ENCODE results near the gene USP17L12.
"Not testable (repeated sequence)": the region's sequence is repeated elsewhere in the genome, so short reads cannot be mapped to it uniquely, and the experiment has no call there.

Gene USP17L12, protein sequence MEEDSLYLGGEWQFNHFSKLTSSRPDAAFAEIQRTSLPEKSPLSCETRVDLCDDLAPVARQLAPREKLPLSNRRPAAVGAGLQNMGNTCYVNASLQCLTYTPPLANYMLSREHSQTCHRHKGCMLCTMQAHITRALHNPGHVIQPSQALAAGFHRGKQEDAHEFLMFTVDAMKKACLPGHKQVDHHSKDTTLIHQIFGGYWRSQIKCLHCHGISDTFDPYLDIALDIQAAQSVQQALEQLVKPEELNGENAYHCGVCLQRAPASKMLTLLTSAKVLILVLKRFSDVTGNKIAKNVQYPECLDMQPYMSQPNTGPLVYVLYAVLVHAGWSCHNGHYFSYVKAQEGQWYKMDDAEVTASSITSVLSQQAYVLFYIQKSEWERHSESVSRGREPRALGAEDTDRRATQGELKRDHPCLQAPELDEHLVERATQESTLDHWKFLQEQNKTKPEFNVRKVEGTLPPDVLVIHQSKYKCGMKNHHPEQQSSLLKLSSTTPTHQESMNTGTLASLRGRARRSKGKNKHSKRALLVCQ

DNA sequence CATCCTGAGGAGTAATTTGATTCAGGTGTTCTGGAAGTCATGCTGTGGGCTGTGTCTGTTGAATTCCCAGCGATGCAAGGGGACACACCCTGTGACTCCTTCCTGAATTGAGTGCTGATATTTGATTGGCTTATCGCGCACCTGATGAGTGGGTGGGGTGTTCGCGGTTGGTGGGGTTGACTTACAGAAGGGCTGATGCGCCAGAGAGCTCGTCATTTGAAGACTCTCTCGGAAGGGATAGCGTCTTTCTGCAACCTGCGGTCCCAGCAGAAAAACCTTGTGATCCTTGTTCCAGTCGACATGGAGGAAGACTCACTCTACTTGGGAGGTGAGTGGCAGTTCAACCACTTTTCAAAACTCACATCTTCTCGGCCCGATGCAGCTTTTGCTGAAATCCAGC, at the start of gene USP17L12:
Gene USP17L12, plus strand, starts transcription at position 301 of the 400 bp plus-strand sequence. Its CDS starts 0 bp downstream, at position 301.
- not testable (repeated sequence) for H3K27ac ChIP-seq, H3K4me3 ChIP-seq

DNA sequence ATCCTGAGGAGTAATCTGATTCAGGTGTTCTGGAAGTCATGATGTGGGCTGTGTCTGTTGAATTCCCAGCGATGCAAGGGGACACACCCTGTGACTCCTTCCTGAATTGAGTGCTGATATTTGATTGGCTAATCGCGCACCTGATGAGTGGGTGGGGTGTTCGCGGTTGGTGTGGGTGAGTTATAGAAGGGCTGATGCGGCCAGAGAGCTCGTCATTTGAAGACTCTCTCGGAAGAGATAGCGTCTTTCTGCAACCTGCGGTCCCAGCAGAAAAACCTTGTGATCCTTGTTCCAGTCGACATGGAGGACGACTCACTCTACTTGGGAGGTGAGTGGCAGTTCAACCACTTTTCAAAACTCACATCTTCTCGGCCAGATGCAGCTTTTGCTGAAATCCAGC, 9.6 kb upstream of the USP17L12 start, which contains the start of gene USP17L10:
Gene USP17L10, plus strand, starts transcription at position 301 of the 400 bp plus-strand sequence. Its CDS starts 0 bp downstream, at position 301.
- H3K27ac ChIP-seq, H3K4me3 ChIP-seq: not testable (repeated sequence)

DNA sequence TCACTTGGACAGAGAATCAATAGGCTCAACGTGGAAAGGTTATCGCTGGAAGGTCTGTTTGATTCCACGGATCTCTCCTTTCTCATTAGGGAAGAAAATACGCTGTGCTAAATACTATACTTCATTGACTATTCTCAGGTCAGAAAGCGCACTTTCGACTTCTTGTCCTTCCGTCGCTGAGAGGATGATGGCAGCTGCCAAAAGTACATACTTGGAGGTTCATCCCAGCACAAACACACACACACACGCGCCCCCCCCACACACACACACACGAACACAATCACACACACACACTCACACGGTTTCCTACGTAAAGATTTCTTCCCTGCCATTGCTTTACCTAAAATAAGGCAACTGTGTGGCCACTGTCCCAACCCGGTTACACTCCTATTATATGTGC, 5.3 kb upstream of the USP17L12 start:
- H3K4me3 ChIP-seq, H3K27ac ChIP-seq: not testable (repeated sequence)

DNA sequence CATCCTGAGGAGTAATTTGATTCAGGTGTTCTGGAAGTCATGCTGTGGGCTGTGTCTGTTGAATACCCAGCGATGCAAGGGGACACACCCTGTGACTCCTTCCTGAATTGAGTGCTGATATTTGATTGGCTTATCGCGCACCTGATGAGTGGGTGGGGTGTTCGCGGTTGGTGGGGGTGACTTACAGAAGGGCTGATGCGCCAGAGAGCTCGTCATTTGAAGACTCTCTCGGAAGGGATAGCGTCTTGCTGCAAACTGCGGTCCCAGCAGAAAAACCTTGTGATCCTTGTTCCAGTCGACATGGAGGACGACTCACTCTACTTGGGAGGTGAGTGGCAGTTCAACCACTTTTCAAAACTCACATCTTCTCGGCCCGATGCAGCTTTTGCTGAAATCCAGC, 4.8 kb upstream of the USP17L12 start, which contains the start of gene USP17L11:
Gene USP17L11, plus strand, starts transcription at position 301 of the 400 bp plus-strand sequence. Its CDS starts 0 bp downstream, at position 301.
- H3K27ac ChIP-seq, H3K4me3 ChIP-seq: not testable (repeated sequence)

DNA sequence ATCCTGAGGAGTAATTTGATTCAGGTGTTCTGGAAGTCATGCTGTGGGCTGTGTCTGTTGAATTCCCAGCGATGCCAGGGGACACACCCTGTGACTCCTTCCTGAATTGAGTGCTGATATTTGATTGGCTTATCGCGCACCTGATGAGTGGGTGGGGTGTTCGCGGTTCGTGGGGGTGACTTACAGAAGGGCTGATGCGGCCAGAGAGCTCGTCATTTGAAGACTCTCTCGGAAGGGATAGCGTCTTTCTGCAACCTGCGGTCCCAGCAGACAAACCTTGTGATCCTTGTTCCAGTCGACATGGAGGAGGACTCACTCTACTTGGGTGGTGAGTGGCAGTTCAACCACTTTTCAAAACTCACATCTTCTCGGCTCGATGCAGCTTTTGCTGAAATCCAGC, 4.6 kb downstream of the USP17L12 start, which contains the start of gene USP17L13:
Gene USP17L13, plus strand, starts transcription at position 301 of the 400 bp plus-strand sequence. Its CDS starts 0 bp downstream, at position 301.
- H3K4me3 ChIP-seq: not testable (repeated sequence)

DNA sequence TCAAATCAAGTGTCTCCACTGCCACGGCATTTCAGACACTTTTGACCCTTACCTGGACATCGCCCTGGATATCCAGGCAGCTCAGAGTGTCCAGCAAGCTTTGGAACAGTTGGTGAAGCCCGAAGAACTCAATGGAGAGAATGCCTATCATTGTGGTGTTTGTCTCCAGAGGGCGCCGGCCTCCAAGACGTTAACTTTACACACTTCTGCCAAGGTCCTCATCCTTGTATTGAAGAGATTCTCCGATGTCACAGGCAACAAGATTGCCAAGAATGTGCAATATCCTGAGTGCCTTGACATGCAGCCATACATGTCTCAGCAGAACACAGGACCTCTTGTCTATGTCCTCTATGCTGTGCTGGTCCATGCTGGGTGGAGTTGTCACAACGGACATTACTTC, 10.3 kb downstream of the USP17L12 start:
- H3K4me3 ChIP-seq, H3K27ac ChIP-seq: not testable (repeated sequence)

More for the DNA sequence above, 4.6 kb downstream of the USP17L12 start, which contains the start of gene USP17L13:
- H3K27ac ChIP-seq: not testable (repeated sequence)

DNA sequence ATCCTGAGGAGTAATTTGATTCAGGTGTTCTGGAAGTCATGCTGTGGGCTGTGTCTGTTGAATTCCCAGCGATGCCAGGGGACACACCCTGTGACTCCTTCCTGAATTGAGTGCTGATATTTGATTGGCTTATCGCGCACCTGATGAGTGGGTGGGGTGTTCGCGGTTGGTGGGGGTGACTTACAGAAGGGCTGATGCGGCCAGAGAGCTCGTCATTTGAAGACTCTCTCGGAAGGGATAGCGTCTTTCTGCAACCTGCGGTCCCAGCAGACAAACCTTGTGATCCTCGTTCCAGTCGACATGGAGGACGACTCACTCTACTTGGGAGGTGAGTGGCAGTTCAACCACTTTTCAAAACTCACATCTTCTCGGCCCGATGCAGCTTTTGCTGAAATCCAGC, 14.1 kb downstream of the USP17L12 start, which contains the start of gene USP17L15:
Gene USP17L15, plus strand, starts transcription at position 301 of the 400 bp plus-strand sequence. Its CDS starts 0 bp downstream, at position 301.
- not testable (repeated sequence) for H3K4me3 ChIP-seq, H3K27ac ChIP-seq

DNA sequence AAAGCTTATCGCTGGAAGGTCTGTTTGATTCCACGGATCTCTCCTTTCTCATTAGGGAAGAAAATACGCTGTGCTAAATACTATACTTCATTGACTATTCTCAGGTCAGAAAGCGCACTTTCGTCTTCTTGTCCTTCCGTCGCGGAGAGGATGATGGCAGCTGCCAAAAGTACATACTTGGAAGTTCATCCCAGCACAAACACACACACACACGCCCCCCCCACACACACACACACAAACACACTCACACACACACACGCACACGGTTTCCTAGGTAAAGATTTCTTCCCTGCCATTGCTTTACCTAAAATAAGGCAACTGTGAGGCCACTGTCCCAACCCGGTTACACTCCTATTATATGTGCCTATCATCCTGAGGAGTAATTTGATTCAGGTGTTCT, 18.5 kb downstream of the USP17L12 start:
- H3K4me3 ChIP-seq, H3K27ac ChIP-seq: not testable (repeated sequence)

DNA sequence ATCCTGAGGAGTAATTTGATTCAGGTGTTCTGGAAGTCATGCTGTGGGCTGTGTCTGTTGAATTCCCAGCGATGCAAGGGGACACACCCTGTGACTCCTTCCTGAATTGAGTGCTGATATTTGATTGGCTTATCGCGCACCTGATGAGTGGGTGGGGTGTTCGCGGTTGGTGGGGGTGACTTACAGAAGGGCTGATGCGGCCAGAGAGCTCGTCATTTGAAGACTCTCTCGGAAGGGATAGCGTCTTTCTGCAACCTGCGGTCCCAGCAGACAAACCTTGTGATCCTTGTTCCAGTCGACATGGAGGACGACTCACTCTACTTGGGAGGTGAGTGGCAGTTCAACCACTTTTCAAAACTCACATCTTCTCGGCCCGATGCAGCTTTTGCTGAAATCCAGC, 23.6 kb downstream of the USP17L12 start, which contains the start of gene USP17L17:
Gene USP17L17, plus strand, starts transcription at position 301 of the 400 bp plus-strand sequence. Its CDS starts 0 bp downstream, at position 301.
- H3K4me3 ChIP-seq: not testable (repeated sequence)

DNA sequence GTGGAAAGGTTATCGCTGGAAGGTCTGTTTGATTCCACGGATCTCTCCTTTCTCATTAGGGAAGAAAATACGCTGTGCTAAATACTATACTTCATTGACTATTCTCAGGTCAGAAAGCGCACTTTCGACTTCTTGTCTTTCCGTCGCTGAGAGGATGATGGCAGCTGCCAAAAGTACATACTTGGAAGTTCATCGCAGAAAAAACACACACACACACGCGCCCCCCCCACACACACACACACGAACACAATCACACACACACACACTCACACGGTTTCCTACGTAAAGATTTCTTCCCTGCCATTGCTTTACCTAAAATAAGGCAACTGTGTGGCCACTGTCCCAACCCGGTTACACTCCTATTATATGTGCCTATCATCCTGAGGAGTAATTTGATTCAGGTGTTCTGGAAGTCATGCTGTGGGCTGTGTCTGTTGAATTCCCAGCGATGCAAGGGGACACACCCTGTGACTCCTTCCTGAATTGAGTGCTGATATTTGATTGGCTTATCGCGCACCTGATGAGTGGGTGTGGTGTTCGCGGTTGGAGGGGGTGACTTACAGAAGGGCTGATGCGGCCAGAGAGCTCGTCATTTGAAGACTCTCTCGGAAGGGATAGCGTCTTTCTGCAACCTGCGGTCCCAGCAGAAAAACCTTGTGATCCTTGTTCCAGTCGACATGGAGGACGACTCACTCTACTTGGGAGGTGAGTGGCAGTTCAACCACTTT, 28.2 kb downstream of the USP17L12 start, which contains the start of gene USP17L18:
Gene USP17L18, plus strand, starts transcription at position 678 of the 728 bp plus-strand sequence. Its CDS starts 0 bp downstream, at position 678.
- H3K4me3 ChIP-seq, H3K27ac ChIP-seq: not testable (repeated sequence)

More for the DNA sequence above, 23.6 kb downstream of the USP17L12 start, which contains the start of gene USP17L17:
- not testable (repeated sequence) for H3K27ac ChIP-seq

DNA sequence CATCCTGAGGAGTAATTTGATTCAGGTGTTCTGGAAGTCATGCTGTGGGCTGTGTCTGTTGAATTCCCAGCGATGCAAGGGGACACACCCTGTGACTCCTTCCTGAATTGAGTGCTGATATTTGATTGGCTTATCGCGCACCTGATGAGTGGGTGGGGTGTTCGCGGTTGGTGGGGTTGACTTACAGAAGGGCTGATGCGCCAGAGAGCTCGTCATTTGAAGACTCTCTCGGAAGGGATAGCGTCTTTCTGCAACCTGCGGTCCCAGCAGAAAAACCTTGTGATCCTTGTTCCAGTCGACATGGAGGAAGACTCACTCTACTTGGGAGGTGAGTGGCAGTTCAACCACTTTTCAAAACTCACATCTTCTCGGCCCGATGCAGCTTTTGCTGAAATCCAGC, 33.1 kb downstream of the USP17L12 start, which contains the start of gene USP17L19:
Gene USP17L19, plus strand, starts transcription at position 301 of the 400 bp plus-strand sequence. Its CDS starts 0 bp downstream, at position 301.
- not testable (repeated sequence) for H3K4me3 ChIP-seq, H3K27ac ChIP-seq

DNA sequence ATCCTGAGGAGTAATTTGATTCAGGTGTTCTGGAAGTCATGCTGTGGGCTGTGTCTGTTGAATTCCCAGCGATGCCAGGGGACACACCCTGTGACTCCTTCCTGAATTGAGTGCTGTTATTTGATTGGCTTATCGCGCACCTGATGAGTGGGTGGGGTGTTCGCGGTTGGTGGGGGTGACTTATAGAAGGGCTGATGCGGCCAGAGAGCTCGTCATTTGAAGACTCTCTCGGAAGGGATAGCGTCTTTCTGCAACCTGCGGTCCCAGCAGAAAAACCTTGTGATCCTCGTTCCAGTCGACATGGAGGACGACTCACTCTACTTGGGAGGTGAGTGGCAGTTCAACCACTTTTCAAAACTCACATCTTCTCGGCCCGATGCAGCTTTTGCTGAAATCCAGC, 37.9 kb downstream of the USP17L12 start, which contains the start of gene USP17L20:
Gene USP17L20, plus strand, starts transcription at position 301 of the 400 bp plus-strand sequence. Its CDS starts 0 bp downstream, at position 301.
- H3K4me3 ChIP-seq, H3K27ac ChIP-seq: not testable (repeated sequence)

DNA sequence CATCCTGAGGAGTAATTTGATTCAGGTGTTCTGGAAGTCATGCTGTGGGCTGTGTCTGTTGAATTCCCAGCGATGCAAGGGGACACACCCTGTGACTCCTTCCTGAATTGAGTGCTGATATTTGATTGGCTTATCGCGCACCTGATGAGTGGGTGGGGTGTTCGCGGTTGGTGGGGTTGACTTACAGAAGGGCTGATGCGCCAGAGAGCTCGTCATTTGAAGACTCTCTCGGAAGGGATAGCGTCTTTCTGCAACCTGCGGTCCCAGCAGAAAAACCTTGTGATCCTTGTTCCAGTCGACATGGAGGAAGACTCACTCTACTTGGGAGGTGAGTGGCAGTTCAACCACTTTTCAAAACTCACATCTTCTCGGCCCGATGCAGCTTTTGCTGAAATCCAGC, 42.6 kb downstream of the USP17L12 start, which contains the start of gene USP17L21:
Gene USP17L21, plus strand, starts transcription at position 301 of the 400 bp plus-strand sequence. Its CDS starts 0 bp downstream, at position 301.
- H3K4me3 ChIP-seq, H3K27ac ChIP-seq: not testable (repeated sequence)

DNA sequence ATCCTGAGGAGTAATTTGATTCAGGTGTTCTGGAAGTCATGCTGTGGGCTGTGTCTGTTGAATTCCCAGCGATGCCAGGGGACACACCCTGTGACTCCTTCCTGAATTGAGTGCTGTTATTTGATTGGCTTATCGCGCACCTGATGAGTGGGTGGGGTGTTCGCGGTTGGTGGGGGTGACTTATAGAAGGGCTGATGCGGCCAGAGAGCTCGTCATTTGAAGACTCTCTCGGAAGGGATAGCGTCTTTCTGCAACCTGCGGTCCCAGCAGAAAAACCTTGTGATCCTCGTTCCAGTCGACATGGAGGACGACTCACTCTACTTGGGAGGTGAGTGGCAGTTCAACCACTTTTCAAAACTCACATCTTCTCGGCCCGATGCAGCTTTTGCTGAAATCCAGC, 47.4 kb downstream of the USP17L12 start, which contains the start of gene USP17L22:
Gene USP17L22, plus strand, starts transcription at position 301 of the 400 bp plus-strand sequence. Its CDS starts 0 bp downstream, at position 301.
- not testable (repeated sequence) for H3K27ac ChIP-seq, H3K4me3 ChIP-seq

All from skin epidermis (tissue), 12 donors.